Measurements from ENCODE around the gene IZUMO3.

DNA sequence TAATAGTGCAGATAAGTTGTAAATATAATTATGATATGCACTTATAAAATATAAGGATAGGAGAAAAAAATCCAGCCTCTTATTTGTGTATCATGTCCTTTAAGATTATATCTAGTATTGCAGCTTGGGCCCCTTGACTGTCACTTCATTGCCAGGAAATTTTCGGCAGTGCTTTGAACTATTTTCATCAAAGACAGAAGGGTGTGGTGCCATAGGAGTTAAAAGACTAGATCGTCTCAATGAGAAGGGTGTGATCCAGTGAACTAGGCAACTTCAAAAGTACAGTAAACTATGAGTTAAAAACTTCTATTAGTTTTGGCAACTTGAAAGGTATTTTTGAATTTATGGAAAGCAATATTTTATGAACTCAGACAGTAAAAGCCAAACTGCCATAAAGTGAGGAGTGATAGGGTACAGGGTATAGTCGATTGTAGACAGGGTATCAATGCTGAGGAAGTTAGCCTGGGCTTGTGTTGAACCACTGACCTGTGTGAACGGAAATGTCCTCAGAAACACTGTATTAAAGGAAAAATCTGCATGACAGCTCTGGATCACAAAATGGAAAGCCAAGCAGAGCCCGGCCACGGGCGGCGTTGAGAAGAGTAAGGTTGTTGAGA, 48.6 kb upstream of the IZUMO3 start:
- TF ChIP-seq CTCF (IDR thresholded peaks at IDR 0.05) (no peak), POLR2A (IDR thresholded peaks at IDR 0.05) (no peak)
